ENCODE data around the gene ZC2HC1B. TPM values are rescaled to one million over a fixed set of nuclear protein-coding genes. Genes with fewer than 3 reads are reported as not detected.

ZC2HC1B gene
- total and polyA plus RNA-seq, 9 of the 15 experiments (the other 6 are each of a cell fraction or from before 2014, with no cell fraction given): not detected

DNA sequence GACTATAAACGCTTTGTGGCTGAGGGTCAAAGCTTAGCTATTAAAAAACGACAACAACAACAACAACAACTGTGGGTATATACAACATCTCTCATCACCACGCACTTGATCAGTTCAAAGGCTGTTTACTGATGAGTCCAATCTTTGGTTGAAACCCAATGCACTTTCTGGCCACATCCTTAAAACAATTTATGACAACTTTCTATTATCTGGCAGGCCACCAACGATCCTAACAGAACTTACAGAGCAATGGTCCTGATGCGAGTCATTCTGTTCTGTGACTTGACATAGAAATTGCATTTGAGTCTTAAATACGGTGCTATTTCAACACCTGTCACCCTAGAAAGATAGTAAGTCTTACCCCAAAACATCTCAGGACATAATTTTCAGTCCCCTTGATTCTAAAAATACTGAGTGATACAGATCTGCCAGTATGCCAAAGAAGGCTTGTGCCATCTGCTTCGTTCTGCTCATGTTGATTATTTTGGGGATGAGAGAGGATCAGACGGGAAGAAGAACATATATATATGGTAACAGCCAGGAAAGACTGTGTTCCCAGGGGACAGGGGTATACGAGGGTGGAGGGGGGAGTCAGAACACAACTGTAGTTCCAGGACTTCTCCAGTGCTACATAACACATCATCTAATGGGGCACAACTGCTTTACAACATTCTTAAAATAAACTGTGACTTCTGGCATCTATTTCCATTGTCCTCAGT is 87.9 kb downstream of the ZC2HC1B start:
- no peak overlapping the region for H3K4me3 ChIP-seq
- no peak for DNase-seq (ENCODE audit: extremely low read depth in 1 of 4, low spot score in 3 of 4)
- no peak for FAIRE-seq
- ChIA-PET POLR2A (no interaction called here), CTCF (ENCODE audit: low intra/inter-chr PET ratio) (interaction anchor here (0.5 kb wide), 1 partner anchor 1481 kb away, joined by 3 read pairs; no protein-coding TSS in a partner anchor)
- 28% methylated on average over 9 of the region's 9 CpGs for WGBS (ENCODE audit: insufficient coverage, low coverage, missing lambda C conversion rate)
- no peak overlapping the region for H3K9ac ChIP-seq (ENCODE audit: insufficient read depth in 1 of 2, low read depth in 2 of 2, low read length in 2 of 2)
- TF ChIP-seq THRAP3 (IDR thresholded peaks at IDR 0.05; ENCODE audit: borderline replicate concordance): no peak
- TF ChIP-seq CHAMP1 (IDR thresholded peaks at IDR 0.05): no peak
- TF ChIP-seq YY1 (IDR thresholded peaks at IDR 0.05; ENCODE audit: borderline replicate concordance in 1 of 3, control insufficient read depth in 1 of 3, extremely low read depth in 1 of 3, insufficient read depth in 3 of 3, insufficient read length in 1 of 3, insufficient replicate concordance in 2 of 3, low read depth in 1 of 3, low read length in 2 of 3): no peak
- TF ChIP-seq PBX2 (CRISPR knock-in tag; IDR thresholded peaks at IDR 0.05; ENCODE audit: low read depth): no peak
- no peak for TF ChIP-seq PBX2 (tag; conservative IDR thresholded peaks at IDR 0.05; ENCODE audit: low read depth)
- TF ChIP-seq, protein P1, sequence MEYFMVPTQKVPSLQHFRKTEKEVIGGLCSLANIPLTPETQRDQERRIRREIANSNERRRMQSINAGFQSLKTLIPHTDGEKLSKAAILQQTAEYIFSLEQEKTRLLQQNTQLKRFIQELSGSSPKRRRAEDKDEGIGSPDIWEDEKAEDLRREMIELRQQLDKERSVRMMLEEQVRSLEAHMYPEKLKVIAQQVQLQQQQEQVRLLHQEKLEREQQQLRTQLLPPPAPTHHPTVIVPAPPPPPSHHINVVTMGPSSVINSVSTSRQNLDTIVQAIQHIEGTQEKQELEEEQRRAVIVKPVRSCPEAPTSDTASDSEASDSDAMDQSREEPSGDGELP (CRISPR knock-in tag; IDR thresholded peaks at IDR 0.05; ENCODE audit: borderline replicate concordance): no peak
- TF ChIP-seq, protein P2, sequence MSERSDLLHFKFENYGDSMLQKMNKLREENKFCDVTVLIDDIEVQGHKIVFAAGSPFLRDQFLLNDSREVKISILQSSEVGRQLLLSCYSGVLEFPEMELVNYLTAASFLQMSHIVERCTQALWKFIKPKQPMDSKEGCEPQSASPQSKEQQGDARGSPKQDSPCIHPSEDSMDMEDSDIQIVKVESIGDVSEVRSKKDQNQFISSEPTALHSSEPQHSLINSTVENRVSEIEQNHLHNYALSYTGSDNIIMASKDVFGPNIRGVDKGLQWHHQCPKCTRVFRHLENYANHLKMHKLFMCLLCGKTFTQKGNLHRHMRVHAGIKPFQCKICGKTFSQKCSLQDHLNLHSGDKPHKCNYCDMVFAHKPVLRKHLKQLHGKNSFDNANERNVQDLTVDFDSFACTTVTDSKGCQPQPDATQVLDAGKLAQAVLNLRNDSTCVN (CRISPR knock-in tag; IDR thresholded peaks at IDR 0.05): no peak
- TF ChIP-seq TAF1 (IDR thresholded peaks at IDR 0.05; ENCODE audit: control insufficient read depth, extremely low read depth, insufficient read depth, low read length, severe bottlenecking): no peak
- no peaks in the 10 kb centered on the region for H4K20me1 ChIP-seq (replicated peaks; ENCODE audit: control insufficient read depth, insufficient read depth, low read length)
- no peak overlapping the region for H3K4me2 ChIP-seq (ENCODE audit: insufficient read depth, low read length)
- H3K9me1 ChIP-seq (ENCODE audit: control insufficient read depth, insufficient read depth, low read length): no peaks in the 10 kb centered on the region
- H3K4me1 ChIP-seq (replicated peaks in 1 of 2; ENCODE audit: control insufficient read depth in 2 of 2, insufficient read depth in 2 of 2, low read length in 2 of 2): no peaks in the 10 kb centered on the region
- no peak overlapping the region for H3K27ac ChIP-seq (ENCODE audit: extremely low read depth, low read depth, low read length)
- intact Hi-C loops (cut with micrococcal nuclease) (no loop called here), in situ Hi-C loops (cut with MboI) (no loop called here)
- no peaks in the 10 kb centered on the region for H3K79me2 ChIP-seq (ENCODE audit: control insufficient read depth, insufficient read depth, low read length)
- H3K36me3 ChIP-seq (ENCODE audit: control insufficient read depth, insufficient read depth, low read length): no peaks in the 10 kb centered on the region
- no peaks in the 10 kb centered on the region for H3K9me3 ChIP-seq (replicated peaks; ENCODE audit: control insufficient read depth, insufficient read depth, low read depth, low read length)
- ATAC-seq: no peak
- H2AFZ ChIP-seq (ENCODE audit: low read depth, low read length): no peak overlapping the region
- 0 out of 5 replicates have a peak, but pooled peaks cover 0 to 5% of the 10 kb centered on the region in 2 experiments for H3K27me3 ChIP-seq (ENCODE audit: control insufficient read depth in 2 of 2, insufficient read depth in 2 of 2, low read length in 2 of 2)
- BruUV-seq (replicated peaks): no TSS peak

Measured in K562 (cell line).